ENCODE results near the gene SPNS2. TPM values are rescaled to one million over a fixed set of nuclear protein-coding genes. Genes with fewer than 3 reads are reported as not detected.

SPNS2 gene
- total RNA-seq, 1 experiment from 2014 or later = 2.6 TPM

DNA sequence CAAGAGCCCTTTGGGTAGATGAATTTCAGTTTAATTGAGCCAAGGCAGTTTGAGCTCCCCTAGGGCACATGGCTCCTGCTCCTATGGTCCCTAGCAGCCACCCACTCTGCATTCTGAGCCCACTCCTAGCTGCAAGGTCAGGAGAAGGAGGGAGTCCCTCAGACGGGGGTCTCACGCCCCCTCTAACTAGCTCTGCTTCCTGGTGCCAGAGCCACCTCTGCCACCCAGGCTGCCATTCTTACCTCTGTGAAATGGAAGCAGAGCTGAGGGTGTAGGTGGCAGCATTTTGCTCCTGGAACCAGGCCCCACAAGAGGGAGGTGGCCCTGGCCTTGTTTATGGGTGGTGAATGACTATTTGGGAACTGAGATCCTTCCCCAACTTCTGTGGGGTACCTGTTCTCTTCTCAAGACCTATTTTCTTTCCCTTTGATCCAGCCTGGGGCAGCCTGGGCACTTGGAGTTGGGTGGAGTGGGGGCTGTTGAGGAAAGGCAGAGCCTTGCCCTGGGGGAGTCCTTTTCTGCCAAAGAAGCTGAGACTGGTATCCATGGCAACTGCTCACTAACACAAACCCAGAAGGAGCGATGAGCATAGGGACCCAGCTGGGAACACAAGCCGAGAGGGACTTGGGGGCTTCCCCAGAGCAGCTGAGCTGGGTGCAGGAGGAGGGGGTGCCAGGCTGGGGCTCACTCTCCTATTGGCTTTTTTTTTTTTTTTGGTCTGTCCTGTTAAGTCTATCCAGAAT lies 4.8 kb downstream of the SPNS2 start:
- H3K79me2 ChIP-seq (ENCODE audit: low read length) = no peaks in the 10 kb centered on the region
- no peak for ATAC-seq

DNA sequence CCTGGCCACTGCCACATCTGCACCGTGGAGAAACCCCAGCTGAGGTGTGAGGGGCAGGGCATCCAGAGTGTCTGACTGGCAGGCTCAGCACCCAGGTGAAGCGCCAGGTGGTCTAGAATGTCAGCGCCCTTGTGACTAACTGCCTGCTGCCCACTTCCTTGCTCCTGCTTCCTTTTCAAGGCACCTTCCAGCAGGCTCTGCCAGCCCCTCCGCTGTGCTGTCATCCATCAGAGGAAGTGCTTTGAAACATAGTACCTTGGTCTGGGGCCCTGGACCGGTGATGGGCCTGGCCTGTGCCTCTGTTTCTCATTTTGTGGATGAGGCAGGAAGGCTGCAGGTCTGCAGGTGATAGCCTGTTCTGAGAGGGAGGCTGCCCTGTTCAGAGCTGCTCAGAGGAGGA lies 5.5 kb downstream of the SPNS2 start:
- Histone ChIP-seq H3K9me3 (ENCODE audit: low read length) (no peaks in the 10 kb centered on the region), H2AFZ (ENCODE audit: low read length) (no peak overlapping the region), H3K36me3 (ENCODE audit: low read depth, low read length) (no peaks in the 10 kb centered on the region), H3F3A (ENCODE audit: low read length, unreplicated experiment) (no peaks in the 10 kb centered on the region), H3K79me2 (ENCODE audit: low read length) (no peaks in the 10 kb centered on the region), H4K20me1 (ENCODE audit: low read length) (no peaks in the 10 kb centered on the region), H3K27me3 (ENCODE audit: low read length) (peaks cover 12% of the 10 kb centered on the region; the same call in 1 of the 2 replicates), H3K27ac (ENCODE audit: low read length) (no peak overlapping the region), H3K4me2 (ENCODE audit: low read length) (no peak overlapping the region), H3K9me2 (replicated peaks; ENCODE audit: low read length) (no peaks in the 10 kb centered on the region), H3K4me3 (ENCODE audit: low read length) (no peak overlapping the region), H3K9ac (ENCODE audit: low read length) (no peak overlapping the region), H3K4me1 (ENCODE audit: insufficient read depth, low read length) (peaks cover 17% of the 10 kb centered on the region)
- CTCF ChIA-PET = no interaction called here
- no TSS peak for BruUV-seq (replicated peaks)
- intact Hi-C loops (cut with micrococcal nuclease) = no loop called here
- TF ChIP-seq EZH2 (IDR thresholded peaks at IDR 0.05; ENCODE audit: low read length, unreplicated experiment) = no peak
- TF ChIP-seq CTCF (conservative IDR thresholded peaks at IDR 0.05; ENCODE audit: low read depth, low read length) = no peak
- no peak for TF ChIP-seq EZH2phosphoT487 (IDR thresholded peaks at IDR 0.05; ENCODE audit: borderline replicate concordance, low read length)
- POLR2A ChIA-PET (ENCODE audit: unreplicated experiment) = no interaction called here
- DNase-seq = peak; percentile 34
- ATAC-seq = peak; percentile 37

More for the DNA sequence above, 4.8 kb downstream of the SPNS2 start:
- ChIA-PET POLR2A (ENCODE audit: unreplicated experiment) (no interaction called here), CTCF (no interaction called here)
- TF ChIP-seq EZH2phosphoT487 (IDR thresholded peaks at IDR 0.05; ENCODE audit: borderline replicate concordance, low read length) (no peak), CTCF (conservative IDR thresholded peaks at IDR 0.05; ENCODE audit: low read depth, low read length) (no peak), EZH2 (IDR thresholded peaks at IDR 0.05; ENCODE audit: low read length, unreplicated experiment) (no peak)
- no peak overlapping the region for H3K27ac ChIP-seq (ENCODE audit: low read length)
- H2AFZ ChIP-seq (ENCODE audit: low read length) = no peak overlapping the region
- H4K20me1 ChIP-seq (ENCODE audit: low read length) = no peaks in the 10 kb centered on the region
- no peak for DNase-seq
- intact Hi-C loops (cut with micrococcal nuclease) = no loop called here
- no peak overlapping the region for H3K4me2 ChIP-seq (ENCODE audit: low read length)
- BruUV-seq (replicated peaks) = no TSS peak
- no peaks in the 10 kb centered on the region for H3K9me2 ChIP-seq (replicated peaks; ENCODE audit: low read length)
- H3K36me3 ChIP-seq (ENCODE audit: low read depth, low read length) = no peaks in the 10 kb centered on the region
- no peaks in the 10 kb centered on the region for H3K9me3 ChIP-seq (ENCODE audit: low read length)
- no peak overlapping the region for H3K9ac ChIP-seq (ENCODE audit: low read length)
- H3K4me3 ChIP-seq (ENCODE audit: low read length) = no peak overlapping the region
- peaks cover 17% of the 10 kb centered on the region for H3K4me1 ChIP-seq (ENCODE audit: insufficient read depth, low read length)
- peaks cover 12% of the 10 kb centered on the region; the same call in 1 of the 2 replicates for H3K27me3 ChIP-seq (ENCODE audit: low read length)
- no peaks in the 10 kb centered on the region for H3F3A ChIP-seq (ENCODE audit: low read length, unreplicated experiment)

GRCh38 chr17:4505187-4505586 lies 6.5 kb downstream of the SPNS2 start:
- H3K27me3 ChIP-seq (ENCODE audit: low read length) = peaks cover 2% of the 10 kb centered on the region; the same call in 1 of the 2 replicates
- peak; percentile 35; the same call in 1 of the 2 replicates for ATAC-seq
- H3K9me2 ChIP-seq (replicated peaks; ENCODE audit: low read length) = no peaks in the 10 kb centered on the region
- POLR2A ChIA-PET (ENCODE audit: unreplicated experiment) = interaction anchor here (0.5 kb wide), 1 partner anchor 294 kb away, joined by 12 read pairs; no protein-coding TSS in a partner anchor
- no peak overlapping the region for H3K4me3 ChIP-seq (ENCODE audit: low read length)
- no peaks in the 10 kb centered on the region for H3K79me2 ChIP-seq (ENCODE audit: low read length)
- H3F3A ChIP-seq (ENCODE audit: low read length, unreplicated experiment) = no peaks in the 10 kb centered on the region
- no peaks in the 10 kb centered on the region for H3K9me3 ChIP-seq (ENCODE audit: low read length)
- no peak overlapping the region for H3K4me2 ChIP-seq (ENCODE audit: low read length)
- H3K9ac ChIP-seq (ENCODE audit: low read length) = no peak overlapping the region
- H2AFZ ChIP-seq (ENCODE audit: low read length) = no peak overlapping the region
- BruUV-seq (replicated peaks) = no TSS peak
- no peaks in the 10 kb centered on the region for H3K36me3 ChIP-seq (ENCODE audit: low read depth, low read length)
- CTCF ChIA-PET = no interaction called here
- H3K27ac ChIP-seq (ENCODE audit: low read length) = no peak overlapping the region
- peak; percentile 53 for DNase-seq
- no peak for TF ChIP-seq EZH2phosphoT487 (IDR thresholded peaks at IDR 0.05; ENCODE audit: borderline replicate concordance, low read length)
- no peak for TF ChIP-seq CTCF (conservative IDR thresholded peaks at IDR 0.05; ENCODE audit: low read depth, low read length)
- TF ChIP-seq EZH2 (IDR thresholded peaks at IDR 0.05; ENCODE audit: low read length, unreplicated experiment) = no peak
- no peaks in the 10 kb centered on the region for H4K20me1 ChIP-seq (ENCODE audit: low read length)
- H3K4me1 ChIP-seq (ENCODE audit: insufficient read depth, low read length) = peaks cover 17% of the 10 kb centered on the region
- intact Hi-C loops (cut with micrococcal nuclease) = no loop called here
